Fibroblast of peridontal ligament (primary cell): ENCODE data around the gene KDM6B.

Source experiments
- DNase-seq: peaks from one replicate; pipeline ENCODE4 v3.0.0-alpha.2; 2010; ENCODE audit errors: extremely low read depth

The KDM6B gene

GRCh38 chr17:7823581-7824001 lies 10.4 kb upstream of the KDM6B start:
- DNase-seq: no peak

- DNase-seq: no peak
These were observed 9.7 kb upstream of the KDM6B start for GRCh38 chr17:7824021-7824924.

- peak; percentile 24 for DNase-seq
These were observed 8.6 kb upstream of the KDM6B start for GRCh38 chr17:7825206-7825990.

DNA sequence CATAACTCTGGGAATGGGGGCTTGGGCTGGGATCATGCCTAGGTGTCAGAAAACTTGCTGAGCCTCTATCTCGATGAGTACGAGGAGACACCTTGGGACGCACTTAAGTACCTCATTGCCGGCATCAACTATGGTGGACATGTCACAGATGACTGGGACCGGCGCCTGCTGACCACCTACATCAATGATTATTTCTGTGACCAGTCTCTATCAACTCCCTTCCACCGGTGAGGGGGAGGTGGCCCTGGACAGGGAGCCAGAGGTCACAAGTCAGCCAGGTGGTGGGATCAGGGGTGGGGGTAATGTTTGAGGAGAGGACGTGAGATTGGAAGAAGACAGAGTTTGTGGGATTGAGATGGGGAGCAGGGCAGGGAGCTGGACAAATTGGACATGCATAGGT lies 3.4 kb upstream of the KDM6B start:
- DNase-seq: no peak

GRCh38 chr17:7831233-7831632 lies 2.8 kb upstream of the KDM6B start:
- DNase-seq: no peak

GRCh38 chr17:7832431-7832830 lies 1.6 kb upstream of the KDM6B start:
- DNase-seq: no peak

DNA sequence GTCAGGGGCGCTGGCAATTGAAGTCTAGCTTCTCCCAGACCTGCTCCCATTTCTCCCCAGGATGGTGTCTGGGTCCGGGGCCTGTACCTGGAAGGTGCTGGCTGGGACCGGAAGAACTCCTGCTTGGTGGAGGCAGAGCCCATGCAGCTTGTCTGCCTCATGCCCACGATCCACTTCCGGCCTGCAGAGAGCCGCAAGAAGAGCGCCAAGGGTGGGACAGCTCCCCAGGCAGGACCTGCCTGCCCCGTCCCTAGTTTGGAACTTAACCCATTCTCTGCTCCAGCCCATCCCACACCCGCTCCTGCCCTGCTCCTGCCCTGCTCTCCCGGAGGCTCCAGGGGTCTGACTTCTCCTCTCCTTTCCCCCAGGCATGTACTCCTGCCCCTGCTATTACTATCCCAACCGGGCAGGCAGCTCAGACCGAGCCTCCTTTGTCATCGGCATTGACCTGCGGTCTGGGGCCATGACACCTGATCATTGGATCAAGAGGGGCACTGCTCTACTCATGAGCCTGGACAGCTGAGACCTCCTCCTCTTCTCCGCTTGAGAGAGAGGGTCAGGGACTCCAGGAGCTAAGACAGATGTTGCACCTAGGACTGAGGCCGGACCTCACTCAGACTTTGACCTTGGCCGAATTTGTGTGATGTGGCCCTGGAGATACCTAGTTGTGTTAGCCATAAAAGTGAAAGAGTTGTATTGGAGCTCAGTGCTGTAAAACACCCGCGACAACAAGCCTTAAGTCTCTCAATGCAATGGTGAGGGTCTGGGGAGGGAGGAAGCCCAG lies 814 bp upstream of the KDM6B start:
- no peak for DNase-seq

DNA sequence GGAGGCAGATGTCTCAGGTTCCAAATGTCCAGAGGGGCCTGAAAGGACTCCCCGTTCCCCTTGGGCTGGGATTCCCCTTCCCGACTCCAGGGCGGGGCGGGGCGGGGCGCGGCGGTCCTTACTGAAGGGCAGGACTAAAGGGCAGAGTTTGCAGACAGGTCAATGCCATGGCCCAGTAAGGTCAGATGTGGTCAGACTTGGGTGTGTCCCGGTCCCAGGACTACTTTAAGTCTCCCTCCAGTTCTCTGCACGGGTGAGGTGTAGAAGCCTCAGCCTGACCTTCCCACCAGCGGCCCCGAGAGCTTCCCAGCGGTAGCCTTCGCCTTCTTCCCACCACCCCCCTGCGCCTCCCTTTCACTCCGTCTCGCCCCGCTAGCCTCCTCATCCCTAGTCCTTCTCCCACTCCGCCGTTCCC lies 532 bp downstream of the KDM6B start:
- DNase-seq: no peak

- peak; percentile 96 for DNase-seq
These were observed 1.2 kb downstream of the KDM6B start for GRCh38 chr17:7834957-7835813.

- peak; percentile 61 for DNase-seq
These were observed 2.0 kb downstream of the KDM6B start for GRCh38 chr17:7835814-7836595.

DNA sequence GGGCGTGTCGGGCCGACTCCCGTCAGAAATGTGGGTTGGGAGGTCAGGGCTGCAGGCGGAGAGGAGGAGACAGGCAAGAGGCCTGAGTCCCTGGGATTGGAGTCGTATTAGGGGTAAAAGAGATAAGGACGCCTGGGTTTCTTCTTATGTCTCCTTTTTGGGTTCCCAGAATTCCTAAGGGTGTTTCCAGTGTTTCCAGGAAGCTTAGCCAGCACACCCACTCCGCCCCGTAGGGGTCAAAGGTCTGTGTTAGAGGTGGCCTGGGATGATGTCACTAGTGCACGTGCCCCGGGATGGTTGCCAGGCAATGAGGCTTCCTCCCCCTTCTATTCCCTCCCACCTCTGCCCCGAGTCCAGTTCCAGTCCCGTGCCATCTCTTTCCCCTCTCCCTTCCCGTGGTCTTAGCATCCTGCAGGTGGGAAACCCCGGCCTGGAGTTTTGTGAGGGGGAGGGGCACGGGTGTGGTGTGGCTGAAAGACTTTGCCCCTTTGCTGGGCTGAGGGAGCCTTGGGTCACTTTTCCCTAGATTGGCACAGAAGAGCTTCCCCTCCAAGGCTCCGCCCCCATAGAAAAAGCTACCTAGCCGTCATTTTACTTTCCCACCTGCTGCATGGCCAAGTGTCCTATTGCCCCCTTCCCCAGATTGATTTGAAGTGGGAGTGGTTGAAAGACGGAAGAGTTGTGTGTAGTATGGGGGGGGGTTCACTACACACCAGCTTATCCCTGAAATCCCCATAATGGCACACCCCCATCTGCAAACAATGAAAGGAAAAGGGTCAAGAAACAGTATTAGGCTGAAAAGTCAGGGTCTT lies 2.8 kb downstream of the KDM6B start:
- DNase-seq: peak; percentile 91

DNA sequence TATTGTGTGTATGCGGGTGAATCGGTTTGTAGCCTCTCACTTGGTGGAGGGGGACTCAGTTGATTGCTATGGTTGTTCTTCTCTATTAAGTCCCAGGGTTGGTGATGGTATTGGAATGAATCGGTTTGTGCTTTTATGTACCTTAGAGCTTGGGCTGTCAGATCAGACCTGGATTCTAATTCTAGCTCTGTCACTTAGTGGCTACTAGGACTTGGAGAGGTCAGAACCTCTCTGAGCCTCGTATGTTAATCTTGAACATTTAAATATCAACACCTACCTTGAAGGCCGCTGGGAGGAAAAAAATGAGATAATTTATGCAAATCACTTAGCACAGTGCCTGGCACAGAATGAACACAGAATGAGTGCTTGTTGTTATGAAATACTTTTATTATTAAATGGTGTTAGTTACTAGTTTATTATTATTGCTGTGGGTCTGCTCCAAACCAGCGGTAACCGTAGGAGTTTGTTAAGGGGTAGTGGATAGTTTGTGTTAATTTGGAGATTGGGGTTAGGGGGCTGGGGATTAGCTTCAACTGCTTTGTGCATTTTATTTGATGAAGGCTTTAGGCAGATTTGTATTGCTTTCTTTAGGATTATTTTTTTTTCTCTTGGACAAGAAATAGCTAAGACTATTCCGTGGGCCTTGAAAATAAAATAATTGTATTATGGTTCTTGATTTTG lies 3.5 kb downstream of the KDM6B start:
- DNase-seq: no peak

- DNase-seq: peak; percentile 60
These were observed 4.4 kb downstream of the KDM6B start for GRCh38 chr17:7838090-7839075.

DNA sequence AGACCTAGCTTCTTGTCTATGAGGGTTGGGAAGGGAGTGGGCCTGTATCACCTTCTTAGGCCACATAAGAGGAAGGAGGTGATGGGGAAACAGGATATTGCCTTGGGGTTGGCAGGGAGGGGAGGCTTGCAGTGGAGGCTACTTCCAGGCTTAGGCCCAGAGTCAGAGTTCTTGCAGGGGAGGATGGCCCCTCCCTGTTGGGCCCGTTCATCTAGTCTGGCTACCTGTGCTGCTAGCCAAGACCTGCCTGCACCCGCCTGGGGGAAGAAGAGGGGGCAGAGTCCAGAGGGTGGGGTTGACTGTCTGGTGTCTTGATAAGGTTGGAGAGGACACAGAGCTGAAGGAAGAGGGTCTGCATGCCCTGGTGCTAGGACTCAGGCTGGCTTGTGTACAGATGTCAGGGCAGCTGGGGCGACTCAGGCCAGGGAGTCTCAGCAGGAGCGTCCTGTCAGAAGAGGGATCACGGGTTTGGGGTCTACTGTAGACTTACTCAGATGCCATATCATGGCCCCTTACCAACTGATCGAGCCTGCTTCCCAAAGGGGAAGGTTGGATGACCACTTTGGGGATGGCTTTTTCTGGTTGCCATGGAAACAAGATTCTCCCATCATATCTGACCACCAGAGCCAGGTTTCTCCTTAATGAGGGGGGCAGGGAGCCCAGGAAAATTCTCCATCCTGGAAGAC lies 5.3 kb downstream of the KDM6B start:
- DNase-seq: no peak

DNA sequence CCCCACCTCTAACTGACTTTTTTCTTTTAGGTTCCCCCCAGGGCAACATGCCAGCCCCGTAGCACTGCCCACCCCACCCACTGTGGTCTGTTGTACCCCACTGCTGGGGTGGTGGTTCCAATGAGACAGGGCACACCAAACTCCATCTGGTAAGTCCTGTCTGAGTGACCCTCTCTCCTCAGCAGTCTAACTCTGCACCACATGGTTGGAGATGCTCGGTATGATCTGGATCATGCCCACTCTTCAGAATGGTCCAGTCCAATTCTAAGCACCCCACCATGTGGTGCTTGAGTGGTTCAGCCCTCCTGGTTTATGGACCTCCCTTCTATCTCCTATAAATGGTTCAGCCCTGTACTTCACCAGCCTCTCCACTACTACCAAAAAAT lies 5.9 kb downstream of the KDM6B start:
- peak; percentile 45 for DNase-seq

DNA sequence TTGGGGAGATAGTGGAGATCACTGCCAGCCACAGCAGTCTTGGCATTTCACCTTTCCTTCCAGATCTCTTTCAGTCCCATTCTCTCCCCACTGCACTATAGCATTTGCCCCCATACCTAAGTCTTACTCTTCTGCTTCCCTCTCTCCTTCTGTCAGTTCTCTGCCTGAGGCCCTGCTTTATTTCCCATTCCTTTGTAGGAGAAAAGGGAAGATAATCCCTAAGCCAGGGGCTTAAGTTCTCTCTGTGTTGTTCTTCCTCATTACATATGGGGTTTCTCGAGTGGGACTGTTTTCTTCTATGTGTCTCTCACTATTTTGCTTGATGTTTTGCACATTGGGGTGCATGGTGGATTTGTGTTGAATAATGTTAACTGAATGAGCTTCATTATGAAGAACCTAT lies 6.4 kb downstream of the KDM6B start:
- DNase-seq: no peak

DNA sequence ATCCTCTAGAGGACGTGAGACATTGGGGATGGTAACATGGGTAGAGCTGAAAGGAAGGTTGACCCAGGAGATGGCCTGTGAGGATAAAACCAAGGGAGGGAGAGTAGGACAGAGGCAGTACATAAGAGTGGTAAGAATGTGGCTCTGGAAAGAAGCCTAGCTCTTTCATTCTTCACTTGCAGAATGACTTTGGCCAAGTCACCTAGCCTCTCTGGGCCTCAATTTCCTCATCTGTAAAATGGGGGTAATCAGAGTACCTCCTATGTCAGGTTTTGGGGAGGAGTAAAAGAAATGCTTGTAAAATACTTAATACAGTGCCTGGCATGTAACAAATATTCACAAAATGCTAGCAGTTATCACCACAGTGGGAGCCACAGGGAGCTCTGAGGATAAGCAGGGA lies 6.9 kb downstream of the KDM6B start:
- DNase-seq: no peak
